ENCODE data around the gene MOCOS.

The MOCOS gene

DNA sequence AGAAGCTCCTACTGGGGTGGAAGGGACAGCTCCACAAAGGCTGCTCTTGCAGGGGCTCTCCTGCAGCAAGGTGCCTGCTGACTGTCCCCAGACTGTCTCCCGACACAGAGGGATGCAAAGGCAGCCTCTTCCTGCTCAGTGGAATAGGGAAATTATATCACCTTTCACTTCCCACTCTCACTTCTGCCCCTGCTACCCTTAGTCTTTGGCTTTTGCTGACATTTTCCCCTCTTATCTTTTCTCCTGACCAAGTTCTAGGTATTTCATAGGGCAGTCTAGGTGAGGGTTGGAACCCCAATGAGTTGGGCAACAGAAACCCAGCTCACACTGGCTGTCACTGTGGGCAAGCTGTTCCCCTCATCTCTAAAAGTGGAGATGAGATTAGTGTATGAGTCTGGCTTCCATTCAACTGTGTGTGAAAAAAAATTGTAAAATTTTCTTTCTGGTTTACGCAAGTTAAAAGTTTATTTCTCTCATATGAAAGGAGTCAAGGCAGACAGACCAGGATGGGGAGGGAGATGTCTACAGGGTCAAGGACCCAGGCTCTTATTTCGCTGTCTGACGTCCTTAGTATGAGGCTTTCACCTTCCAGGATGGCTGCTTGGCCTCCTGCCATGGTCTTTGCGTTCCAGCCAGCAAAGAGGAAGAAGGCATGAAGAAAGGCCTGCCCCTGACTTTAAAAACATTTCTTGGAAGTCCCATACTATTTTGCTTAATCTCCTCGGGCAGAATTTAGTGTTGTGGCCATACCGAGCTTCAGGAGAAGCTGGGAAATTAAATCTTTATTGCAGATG is 7.5 kb upstream of the MOCOS start:
- DNase-seq, result peak; percentile 46

DNA sequence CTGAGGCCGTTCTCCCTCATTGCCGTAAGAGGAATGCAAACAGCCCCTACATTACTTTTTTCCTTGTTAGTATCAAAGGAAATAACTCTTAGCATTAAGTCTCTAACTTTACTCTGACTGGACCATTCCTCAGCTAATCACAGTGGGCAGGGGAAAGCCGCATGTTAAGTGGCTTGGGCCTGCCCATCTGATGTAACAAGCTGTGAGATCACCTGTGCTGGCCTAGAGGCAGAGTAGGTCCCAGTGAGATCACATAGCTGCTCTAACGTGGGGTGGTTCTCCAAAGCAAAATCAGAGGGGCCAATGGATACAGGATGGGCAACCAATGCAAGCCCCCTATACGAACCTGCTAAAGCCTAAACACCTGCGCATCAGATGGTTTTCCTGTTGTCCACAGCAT is 5.9 kb upstream of the MOCOS start:
- no peak for DNase-seq

DNA sequence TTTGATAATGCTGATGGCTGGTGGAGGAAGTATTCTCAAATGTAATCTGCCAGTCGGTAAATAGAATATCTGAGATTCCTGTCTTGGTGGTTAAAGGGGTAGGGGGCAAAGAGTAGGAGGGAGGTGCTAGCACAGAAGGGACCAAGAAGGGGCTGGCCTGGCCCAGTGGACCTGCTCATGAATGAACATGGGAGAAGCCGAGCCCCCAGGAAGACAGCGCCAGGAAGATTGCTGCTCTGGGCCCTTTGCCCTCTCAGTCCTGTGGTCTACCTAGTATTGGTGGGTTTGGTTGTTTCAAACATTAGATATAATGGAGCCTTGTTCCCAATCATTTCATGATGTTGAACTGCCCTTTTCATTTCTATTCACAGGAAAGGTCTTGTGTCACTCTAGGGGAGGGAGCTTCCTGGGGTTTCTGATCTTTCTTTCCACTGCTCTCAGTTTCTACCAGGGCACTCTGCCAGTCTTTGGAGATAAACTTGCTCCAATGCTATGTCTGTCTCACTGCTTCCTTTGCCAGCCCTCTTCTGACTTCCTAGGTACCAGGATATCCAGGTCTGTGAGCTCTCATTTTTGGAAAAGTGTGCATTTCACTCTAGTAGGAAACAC is 5.3 kb upstream of the MOCOS start:
- DNase-seq, result no peak

DNA sequence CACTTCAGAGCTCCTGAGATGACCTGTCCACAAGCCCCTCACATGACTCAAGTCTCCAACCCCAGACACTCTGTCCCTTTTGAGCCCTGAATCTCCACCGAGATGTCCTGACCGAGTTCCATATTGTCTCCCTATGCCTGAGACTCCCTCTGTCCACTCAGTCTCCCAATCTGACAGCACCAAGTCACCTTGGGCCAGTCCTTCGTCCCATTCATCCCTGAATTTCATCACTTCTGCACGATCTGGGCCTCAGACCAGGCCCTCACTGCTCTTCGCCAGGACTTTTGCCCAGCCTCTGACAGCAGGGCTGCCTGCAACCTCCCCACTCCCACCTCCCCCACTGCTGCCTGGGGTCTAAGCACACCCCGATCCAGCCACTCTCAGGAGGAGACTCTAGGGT is 4.3 kb upstream of the MOCOS start:
- no peak for DNase-seq

DNA sequence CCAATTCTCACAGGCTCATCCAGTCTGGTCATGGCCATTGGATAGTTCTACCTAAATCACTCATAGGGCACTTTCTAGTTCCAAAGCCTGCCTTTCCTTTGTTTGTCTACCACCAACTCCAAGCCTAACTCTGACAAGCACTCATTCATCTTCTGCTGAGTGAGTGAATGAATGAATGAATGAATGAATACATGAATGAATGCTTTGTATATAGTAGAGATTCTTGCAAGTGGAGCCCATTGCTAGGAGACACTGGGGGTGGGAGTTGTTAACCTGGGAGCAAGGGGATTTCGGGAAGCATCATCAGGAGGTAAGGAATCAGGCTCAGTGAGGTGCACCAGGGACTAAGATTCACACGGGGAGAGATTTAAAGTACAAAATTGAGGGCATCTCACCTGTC is 3.3 kb upstream of the MOCOS start:
- DNase-seq, result no peak

DNA sequence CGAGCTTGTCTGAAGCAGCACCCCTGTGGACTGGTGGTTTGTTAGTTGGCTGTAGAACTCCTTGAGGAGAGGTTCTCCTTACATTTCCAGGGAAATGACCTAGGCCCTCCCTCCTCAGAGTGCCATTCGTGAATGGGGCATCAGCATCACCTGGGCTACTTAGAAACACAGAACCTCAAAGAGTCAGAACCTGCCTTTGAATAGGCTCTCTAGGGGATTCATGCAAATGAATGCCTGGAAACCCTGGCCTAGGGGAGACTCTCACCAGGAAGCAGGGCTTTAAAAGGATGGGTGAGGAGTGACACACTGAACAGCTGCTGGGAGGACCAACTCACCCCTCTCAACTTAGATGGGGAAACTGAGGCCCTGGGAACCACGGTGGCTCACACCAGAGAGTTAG is 2.1 kb upstream of the MOCOS start:
- DNase-seq, result no peak

DNA sequence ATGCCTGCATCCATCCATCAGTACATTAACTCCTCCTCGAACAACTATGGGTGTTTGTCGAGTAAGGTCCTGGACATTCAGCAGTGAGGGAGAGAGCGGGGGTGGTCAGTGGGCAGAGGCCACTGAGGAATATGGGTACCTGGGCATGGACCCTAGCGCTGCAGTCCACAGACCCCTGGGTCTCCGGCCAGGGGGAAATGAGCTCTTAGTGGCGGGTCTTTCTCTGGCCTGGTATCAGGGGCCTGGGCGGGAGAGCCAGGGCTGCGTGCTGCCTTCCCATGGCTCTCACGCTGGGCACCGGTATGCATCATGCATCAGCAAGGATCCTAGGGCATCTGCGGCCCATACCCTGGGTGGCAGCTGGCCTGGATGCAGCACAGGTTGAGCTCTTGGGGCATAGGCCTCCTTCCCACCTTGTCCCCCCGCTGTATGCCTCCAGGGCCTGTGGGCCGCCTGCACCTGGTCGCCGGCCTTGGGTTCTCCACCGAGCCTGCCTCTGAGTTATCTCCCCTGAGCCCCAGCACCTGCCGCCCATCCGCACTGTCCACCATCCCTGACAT is 1.3 kb upstream of the MOCOS start:
- no peak for DNase-seq

DNA sequence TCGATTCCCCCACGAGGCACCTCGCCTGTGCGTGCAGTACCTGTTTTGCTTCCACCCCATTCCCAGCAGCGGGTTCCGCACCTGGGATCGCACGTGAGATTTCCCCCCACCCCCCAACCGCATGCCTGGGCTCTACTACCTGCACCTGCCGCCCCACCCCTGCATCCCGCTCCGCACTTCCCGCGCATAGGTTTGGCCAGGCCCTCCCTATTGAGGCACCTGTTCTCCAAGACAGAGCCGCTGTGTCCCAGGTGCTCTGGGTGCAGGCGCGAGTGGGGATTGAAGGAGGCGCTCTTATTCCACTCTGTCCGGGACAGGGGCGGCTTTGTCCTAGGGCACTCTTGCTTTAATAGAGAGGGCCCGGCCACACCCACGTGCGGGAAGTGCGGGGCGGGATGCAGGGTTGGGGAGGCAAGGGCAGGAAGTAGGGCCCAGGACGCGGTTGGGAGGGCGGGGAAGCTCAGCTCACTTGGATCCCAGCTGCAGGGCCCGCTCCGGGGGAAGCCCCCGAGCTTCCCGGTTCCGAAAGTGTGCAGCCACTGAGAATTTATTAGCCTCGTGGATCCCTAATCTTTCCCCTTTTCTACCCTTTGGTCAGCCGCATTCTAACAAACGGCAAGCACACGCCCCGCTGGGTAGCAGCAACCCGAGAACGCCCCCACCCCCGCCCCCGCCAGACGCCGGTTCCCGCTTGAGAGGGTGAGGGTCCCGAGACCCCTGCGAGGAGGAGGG is 670 bp upstream of the MOCOS start:
- DNase-seq, result peak; percentile 3

DNA sequence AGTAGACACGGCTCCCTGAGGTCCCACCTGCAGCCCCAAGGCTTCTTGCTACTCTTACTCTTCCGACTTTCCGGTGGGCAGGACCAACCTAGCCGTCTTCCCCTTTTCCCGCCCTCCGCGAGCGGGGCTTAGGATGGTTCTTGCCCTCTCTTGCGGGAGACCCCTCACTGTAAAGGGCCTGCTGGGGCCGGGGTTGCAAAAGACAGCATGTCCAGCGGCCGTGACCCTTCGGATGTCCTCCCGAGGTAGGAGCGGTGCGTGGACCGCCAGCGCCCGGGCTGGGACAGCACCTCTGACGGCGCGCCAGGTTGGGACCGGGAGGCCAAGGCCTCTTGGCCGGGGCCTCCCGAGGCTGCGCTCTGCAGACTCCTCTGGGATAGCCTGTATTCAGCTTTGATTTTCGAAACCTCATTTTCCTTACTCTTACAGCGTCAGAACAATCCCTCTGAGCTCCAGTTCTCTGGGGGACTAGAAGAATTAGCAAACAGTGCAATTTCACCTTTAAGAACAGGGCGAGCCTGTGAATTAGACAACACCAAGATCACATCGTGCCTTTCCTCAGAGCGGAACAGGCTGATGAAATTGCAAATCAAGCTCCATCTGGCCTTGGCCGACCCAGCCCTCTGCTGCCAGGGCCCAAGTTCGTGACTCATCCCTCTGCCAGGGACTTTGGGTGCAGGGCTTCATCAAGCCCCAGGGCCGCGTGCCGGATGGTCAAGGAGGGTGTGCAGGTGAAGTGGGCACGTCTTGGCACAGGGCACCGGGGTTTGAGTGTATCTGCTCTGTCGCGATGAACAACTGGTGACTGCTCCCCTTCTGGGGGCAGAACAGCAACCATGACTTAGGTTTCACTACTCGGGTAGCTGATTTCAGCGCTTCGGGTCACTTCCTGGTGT is 777 bp downstream of the MOCOS start:
- no peak for DNase-seq

DNA sequence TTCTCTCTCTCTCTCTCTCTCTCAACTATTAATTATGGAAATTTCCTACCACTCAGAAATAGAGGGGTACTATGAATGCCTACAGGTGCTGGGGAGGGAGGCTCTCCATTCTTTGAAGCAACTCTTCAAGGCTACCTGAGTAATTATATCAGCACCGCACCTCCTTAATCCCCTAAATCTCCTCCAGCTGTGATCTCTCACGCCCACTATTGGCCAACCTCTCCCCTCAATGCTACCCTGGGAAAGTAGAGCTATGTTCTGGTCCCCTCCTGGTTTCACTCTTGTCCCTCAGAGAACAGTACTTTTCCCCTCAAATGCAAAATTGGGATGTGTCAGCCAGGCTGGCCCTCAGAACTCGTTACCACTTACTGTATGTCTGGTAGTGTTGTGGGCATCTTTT is 1.6 kb downstream of the MOCOS start:
- no peak for DNase-seq

DNA sequence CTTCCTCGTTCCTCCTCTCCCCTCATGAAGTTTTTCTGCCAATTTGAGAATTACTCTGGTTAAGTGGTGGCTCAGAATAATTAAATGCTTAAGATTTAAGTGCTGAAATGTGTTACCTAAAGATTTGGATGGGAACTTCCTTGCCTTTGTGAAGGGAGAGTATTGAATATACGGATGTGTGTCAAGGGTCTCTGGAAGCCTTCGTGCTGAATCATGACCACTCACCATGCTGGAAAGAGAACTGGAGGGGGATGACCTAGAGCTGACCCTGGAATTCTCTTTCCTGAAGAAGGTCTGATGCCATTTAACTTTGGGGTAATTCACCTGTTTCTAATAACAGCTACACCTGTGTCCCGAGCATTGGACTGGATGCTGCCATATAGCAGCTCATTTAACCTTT is 2.2 kb downstream of the MOCOS start:
- no peak for DNase-seq

DNA sequence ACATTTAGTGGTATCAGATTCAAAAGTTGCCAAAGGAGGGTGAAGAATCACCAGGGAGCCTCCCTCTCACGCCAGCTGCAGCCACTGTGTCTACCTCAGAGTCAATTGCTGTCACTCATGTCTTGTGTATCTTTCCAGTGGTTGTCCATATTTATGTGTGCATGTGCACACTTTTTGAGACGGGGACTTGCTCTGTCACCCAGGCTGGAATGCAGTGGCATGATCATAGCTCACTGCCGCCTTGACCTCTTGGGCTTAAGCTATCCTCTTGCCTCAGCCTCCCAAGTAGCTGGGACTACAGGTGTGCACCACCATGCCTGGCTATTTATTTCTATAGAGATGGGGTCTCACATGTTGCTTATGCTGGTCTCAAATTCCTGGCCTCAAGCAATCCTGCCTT is 4.0 kb downstream of the MOCOS start:
- no peak for DNase-seq

DNA sequence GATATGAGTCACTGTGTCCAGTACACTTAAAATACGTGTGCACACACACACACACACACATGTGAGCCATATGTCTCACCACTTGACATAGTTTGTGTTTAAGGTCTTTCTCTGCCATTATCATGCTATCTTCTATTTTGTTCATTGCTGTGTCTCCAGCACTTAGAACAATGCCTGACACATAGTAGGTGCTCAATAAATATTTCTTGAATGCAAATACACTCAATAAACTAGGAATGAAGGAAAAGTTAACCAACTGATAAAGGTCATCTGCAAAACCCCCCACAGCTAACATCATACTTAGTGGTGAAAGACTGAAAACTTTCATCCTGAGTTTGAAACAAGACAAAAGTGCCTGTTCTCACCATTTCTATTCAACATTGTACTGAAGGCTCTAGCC is 4.4 kb downstream of the MOCOS start:
- DNase-seq, result peak; percentile 6

DNA sequence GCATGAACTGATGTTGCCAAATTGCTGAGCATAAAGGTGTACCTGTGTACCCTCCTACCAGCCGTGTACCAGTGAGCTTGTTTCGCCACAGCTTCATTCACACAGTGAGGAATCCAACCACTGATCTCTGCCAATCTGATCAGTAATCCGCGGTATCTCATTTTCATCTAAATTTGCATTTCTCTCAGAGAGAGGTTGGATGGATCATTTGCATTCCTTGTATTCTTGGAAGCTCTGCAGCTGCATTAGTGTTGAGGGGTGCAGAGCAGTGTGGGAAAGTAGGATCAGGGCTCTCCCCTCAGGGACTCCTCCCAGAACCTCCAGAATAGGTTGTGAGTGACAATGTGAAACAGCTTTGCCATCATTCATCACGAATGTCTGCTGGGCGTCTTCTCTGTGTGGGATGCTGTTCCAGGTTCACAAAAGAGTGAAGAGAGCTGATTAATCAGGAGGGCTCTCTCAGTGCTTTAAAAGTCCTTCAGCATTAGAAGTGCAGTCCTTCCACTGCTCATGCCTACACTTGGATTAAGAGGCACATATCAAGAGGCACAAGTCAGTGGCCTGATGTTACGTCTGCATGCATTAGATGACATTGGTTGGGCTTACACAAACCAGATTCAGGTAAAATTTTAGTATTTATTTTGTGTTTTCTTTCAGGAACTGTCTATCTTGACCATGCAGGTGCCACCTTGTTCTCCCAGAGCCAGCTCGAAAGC is 7.5 kb downstream of the MOCOS start:
- DNase-seq, result no peak

DNA sequence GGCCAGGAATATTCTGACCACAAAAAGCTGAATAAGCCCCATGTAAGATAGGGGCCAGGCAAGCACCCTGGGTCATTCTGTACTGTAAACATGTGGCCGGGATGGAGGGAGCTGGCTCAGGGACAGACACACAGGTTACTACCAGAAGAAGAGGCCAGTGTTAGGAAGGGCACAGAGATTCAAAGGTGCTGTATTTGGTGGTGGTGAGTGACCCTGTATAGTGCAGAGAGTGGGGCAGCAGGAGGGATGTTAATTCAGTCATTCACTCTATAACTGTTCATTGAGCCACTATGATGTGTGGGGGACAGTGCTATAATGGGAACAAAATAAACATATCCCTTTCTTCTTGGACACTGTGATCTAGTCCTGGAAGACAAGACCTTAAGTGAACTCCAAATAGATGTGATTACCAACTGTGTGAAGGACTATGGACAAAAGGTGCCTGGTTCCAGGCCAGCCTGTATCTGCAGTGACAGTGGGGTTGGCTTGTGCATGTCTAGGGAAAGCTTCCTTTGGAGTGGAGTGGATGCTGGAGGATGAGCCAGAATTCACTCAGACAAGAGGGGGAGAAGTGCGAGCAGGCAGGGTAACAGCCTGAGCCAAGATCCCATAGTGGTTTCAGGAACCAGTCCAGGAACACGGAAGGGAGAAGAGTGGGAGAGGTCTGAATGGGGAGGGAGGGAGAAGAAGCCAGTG is 8.3 kb downstream of the MOCOS start:
- DNase-seq, result no peak

DNA sequence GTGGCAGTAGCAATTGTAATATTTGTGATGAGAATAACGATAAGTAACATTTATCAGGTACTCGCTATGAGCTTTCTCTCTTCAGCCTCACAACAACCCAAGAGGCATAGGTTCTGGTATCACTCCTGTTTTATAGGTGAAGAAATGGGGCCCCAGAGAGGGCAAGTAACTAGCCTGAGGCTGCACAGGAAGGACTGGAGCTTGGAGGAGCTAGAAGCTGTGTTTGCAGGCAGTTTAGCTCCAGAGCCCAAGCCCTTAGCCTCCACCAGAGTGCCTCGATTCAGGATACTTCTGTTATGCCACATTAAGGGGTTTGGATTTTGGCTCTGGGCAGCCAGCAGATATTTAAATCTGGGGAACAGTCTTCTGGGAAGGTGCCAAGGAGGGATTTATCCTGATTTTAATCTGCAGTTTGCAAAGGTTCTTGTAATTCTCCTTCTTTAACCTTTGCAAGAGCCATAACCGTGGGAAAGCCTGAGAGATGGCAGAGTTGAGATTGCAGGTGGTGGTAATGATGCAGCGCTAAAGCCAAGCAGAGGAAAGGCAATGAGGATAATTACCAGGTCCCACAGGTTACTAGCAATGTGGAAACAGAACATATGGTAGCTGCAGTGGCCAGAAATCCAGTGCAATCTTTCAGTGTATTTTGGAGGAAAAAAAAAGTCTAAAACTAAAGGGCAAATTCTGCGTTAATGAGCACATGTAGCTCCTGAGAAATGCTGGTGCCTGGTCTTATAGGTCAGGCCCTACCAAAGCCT is 9.1 kb downstream of the MOCOS start:
- no peak for DNase-seq

DNA sequence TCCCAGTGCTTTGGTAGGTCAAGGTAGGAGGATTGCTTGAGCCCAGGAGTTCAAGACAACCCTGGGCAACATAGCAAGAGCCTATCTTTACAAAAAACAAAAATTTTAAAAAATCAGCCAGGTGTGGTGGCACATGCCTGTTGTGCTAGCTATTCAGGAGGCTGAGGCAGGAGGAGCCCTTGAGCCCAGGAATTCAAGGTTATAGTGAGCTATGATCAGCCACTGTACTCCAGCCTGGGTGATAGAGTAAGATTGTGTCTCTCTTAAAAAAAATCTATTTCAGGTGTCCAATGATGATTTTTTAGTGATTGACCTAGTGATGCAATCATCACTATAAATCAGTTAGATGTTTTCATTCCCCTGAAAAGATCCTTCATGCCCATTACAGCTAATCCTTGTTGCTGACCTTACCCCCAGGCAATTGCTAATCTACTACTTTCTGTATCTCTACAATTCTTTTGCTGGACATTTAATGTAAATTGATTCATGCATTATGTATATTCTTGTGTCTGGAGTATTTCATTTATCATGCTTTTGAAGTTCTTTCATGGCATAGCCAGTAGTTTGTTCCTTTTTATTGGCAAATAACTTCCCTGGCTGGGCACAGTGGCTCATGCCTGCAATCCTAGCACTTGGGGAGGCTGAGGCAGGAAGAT is 10.3 kb downstream of the MOCOS start:
- no peak for DNase-seq

DNA sequence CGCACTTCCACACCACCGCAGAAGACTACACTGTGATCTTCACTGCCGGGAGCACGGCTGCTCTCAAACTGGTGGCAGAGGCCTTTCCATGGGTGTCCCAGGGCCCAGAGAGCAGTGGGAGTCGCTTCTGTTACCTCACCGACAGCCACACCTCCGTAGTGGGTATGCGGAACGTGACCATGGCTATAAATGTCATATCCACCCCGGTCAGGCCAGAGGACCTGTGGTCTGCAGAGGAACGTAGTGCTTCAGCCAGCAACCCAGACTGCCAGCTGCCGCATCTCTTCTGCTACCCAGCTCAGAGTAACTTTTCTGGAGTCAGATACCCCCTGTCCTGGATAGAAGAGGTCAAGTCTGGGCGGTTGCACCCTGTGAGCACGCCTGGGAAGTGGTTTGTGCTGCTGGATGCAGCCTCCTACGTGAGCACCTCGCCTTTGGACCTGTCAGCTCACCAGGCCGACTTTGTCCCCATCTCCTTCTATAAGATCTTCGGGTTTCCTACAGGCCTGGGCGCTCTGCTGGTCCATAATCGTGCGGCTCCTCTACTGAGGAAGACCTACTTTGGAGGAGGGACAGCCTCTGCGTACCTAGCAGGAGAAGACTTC is 12.5 kb downstream of the MOCOS start:
- DNase-seq, result no peak

DNA sequence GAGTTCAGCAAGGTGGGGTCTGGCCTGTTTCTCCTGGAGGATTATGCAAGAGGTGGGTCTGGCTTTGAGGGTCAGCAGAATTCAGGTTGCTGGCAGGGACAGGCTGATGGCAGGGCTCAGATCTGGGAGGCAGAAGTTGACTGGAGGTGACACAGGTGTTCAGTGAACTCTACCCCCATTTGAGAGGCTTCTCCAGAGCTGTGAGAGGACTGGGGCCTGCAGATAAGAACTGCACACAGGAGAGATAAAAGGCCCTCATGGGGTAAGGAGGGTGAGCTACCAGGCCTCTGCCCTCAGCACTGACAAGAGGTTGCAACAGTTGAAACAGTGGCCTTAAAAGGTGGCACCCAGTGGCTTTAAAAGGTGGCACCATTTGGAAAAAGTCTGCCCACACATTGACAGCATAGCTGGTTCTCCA is 13.1 kb downstream of the MOCOS start:
- no peak for DNase-seq

DNA sequence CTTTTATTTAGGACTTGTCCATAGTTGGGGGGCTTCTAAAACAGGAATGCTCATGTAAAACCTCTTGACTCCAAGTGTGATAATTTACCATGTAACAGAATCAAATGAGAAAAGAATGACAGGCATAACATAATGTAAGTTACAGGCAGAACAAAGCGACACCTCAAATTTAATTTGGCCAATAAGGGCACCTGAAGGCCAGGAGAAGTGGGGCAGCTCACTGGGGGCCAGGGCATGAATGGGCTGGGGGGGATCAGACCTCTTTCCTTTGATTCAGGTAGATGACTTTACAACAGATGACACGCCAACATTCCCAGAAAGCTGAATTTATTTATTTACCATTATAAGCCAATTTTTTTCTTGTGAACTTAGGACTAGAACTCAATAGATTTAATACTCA is 14.5 kb downstream of the MOCOS start:
- DNase-seq, result no peak

All from HCEC 1CT (cell line).